Measurements from ENCODE around the gene VDR. TPM values are rescaled to one million over a fixed set of nuclear protein-coding genes. Genes with fewer than 3 reads are reported as not detected.
A peak's percentile ranks its signal among the peaks of the same experiment; 100 is the strongest.

Gene VDR
- total RNA-seq, 4 donors from 2014 or later = 36.7 to 47.9 (median 41.2) TPM

- DNase-seq (ENCODE audit: low spot score in 2 of 2) = no peak
- H3K27ac ChIP-seq = no peak overlapping the region
- no peak for TF ChIP-seq EP300 (IDR thresholded peaks at IDR 0.05)
- TF ChIP-seq CTCF (IDR thresholded peaks at IDR 0.05) = no peak
- TF ChIP-seq POLR2AphosphoS5 (IDR thresholded peaks at IDR 0.05) = no peak
- no peak for TF ChIP-seq POLR2A (IDR thresholded peaks at IDR 0.05)
- WGBS = 100% methylated on average over 3 of the region's 4 CpGs
- peaks cover 8% of the 10 kb centered on the region for H3K27me3 ChIP-seq
- peaks cover 6% of the 10 kb centered on the region for H3K4me1 ChIP-seq
- no peak overlapping the region for H3K4me3 ChIP-seq
- H3K36me3 ChIP-seq = no peaks in the 10 kb centered on the region
- H3K9me3 ChIP-seq = no peaks in the 10 kb centered on the region
These were observed 33.8 kb upstream of the VDR start for GRCh38 chr12:47938594-47938993.

GRCh38 chr12:47938093-47938492 lies 33.3 kb upstream of the VDR start:
- no peak for DNase-seq (ENCODE audit: low spot score in 2 of 2)
- Histone ChIP-seq H3K27me3 (peaks cover 8% of the 10 kb centered on the region), H3K27ac (no peak overlapping the region), H3K36me3 (no peaks in the 10 kb centered on the region), H3K9me3 (no peaks in the 10 kb centered on the region), H3K4me3 (no peak overlapping the region), H3K4me1 (peaks cover 5% of the 10 kb centered on the region)
- TF ChIP-seq EP300 (IDR thresholded peaks at IDR 0.05) = no peak
- TF ChIP-seq POLR2AphosphoS5 (IDR thresholded peaks at IDR 0.05) = no peak
- no peak for TF ChIP-seq POLR2A (IDR thresholded peaks at IDR 0.05)
- no peak for TF ChIP-seq CTCF (IDR thresholded peaks at IDR 0.05)
- WGBS = 92% methylated on average over 1 of the region's 1 CpG

- Histone ChIP-seq H3K4me1 (no peaks in the 10 kb centered on the region), H3K9me3 (no peaks in the 10 kb centered on the region), H3K4me3 (no peak overlapping the region), H3K27ac (no peak overlapping the region), H3K36me3 (no peaks in the 10 kb centered on the region), H3K27me3 (no peaks in the 10 kb centered on the region)
- WGBS = 53% methylated on average over 7 of the region's 9 CpGs
- TF ChIP-seq CTCF (IDR thresholded peaks at IDR 0.05) (no peak), POLR2A (IDR thresholded peaks at IDR 0.05) (no peak), EP300 (IDR thresholded peaks at IDR 0.05) (no peak), POLR2AphosphoS5 (IDR thresholded peaks at IDR 0.05) (no peak)
- DNase-seq (ENCODE audit: low spot score in 2 of 2) = peak in 1 of 2 donors; percentile 83
These were observed 30.4 kb upstream of the VDR start for GRCh38 chr12:47935184-47935583.

- H3K9me3 ChIP-seq = no peaks in the 10 kb centered on the region
- DNase-seq (ENCODE audit: low spot score in 2 of 2) = no peak
- H3K4me1 ChIP-seq = no peaks in the 10 kb centered on the region
- H3K4me3 ChIP-seq = no peak overlapping the region
- no peaks in the 10 kb centered on the region for H3K36me3 ChIP-seq
- TF ChIP-seq POLR2A (IDR thresholded peaks at IDR 0.05) = no peak
- TF ChIP-seq POLR2AphosphoS5 (IDR thresholded peaks at IDR 0.05) = no peak
- no peak for TF ChIP-seq CTCF (IDR thresholded peaks at IDR 0.05)
- TF ChIP-seq EP300 (IDR thresholded peaks at IDR 0.05) = no peak
- 100% methylated on average over 1 of the region's 1 CpG for WGBS
- no peak overlapping the region for H3K27ac ChIP-seq
- H3K27me3 ChIP-seq = peaks cover 3% of the 10 kb centered on the region
These were observed 26.4 kb upstream of the VDR start for GRCh38 chr12:47931187-47931586.

- Histone ChIP-seq H3K27me3 (peaks cover 3% of the 10 kb centered on the region), H3K27ac (no peak overlapping the region), H3K9me3 (no peaks in the 10 kb centered on the region), H3K4me3 (no peak overlapping the region), H3K36me3 (no peaks in the 10 kb centered on the region), H3K4me1 (no peaks in the 10 kb centered on the region)
- TF ChIP-seq EP300 (IDR thresholded peaks at IDR 0.05) (no peak), POLR2AphosphoS5 (IDR thresholded peaks at IDR 0.05) (no peak), CTCF (IDR thresholded peaks at IDR 0.05) (no peak), POLR2A (IDR thresholded peaks at IDR 0.05) (no peak)
- WGBS = 95% methylated on average over 5 of the region's 5 CpGs
- DNase-seq (ENCODE audit: low spot score in 2 of 2) = no peak
These were observed 25.8 kb upstream of the VDR start for GRCh38 chr12:47930634-47931033.

Data from suprapubic skin (tissue), 4 donors.